A549 (cell line): ENCODE results near the gene TSPYL1. TPM values are rescaled to one million over a fixed set of nuclear protein-coding genes. Genes with fewer than 3 reads are reported as not detected.

Experiments used
- ATAC-seq, 2 experiments: fragments of 200-7000 bp in 1 of 2; fragments of >200 bp in 1 of 2; cut with Nextera tagmentation in 1 of 2; cut with Tn5 transposase in 1 of 2; 3 replicates each; pipeline versions ENCODE4 v1.8.0 to v1.9.1; 2018 to 2020; ENCODE audit warnings: mild to moderate bottlenecking in 1 of 2, moderate library complexity in 1 of 2
- CTCF ChIA-PET: fragments of 300-600 bp; sonication (Branson Sonifier 250); formaldehyde crosslinking; extraction: SDS; loops from one replicate; lab custom pipeline; 2021; ENCODE audit warnings: antibody characterized with exemption, inconsistent platforms; lab: Yijun Ruan, JAX
- POLR2A ChIA-PET: fragments of 350-600 bp; formaldehyde crosslinking; extraction: SDS; loops from one replicate; lab custom pipeline; 2021; ENCODE audit warnings: antibody characterized with exemption, inconsistent platforms; lab: Yijun Ruan, JAX
- DNase-seq, 2 experiments: peaks; one replicate each; pipeline versions ENCODE4 v3.0.0 to v3.0.0-alpha.2; 2011 to 2016; ENCODE audit warnings: low read depth in 1 of 2, low spot score in 1 of 2
- FAIRE-seq: peaks from 2 replicates; lab custom pipeline; 2011; peaks lifted over from hg19 to GRCh38; lab: Jason Lieb, UNC
- H3K27ac ChIP-seq, 2 experiments: fragments of >200 bp; sonication (Bioruptor Twin); formaldehyde crosslinking; 3 replicates each; pipeline ENCODE4 v1.5.1; 2016 to 2017
- H3K4me1 ChIP-seq: fragments of >200 bp; sonication (Bioruptor Twin); formaldehyde crosslinking; 3 replicates; pipeline ENCODE4 v1.6.1; 2016
- H3K4me2 ChIP-seq: fragments of >200 bp; sonication (Bioruptor Twin); formaldehyde crosslinking; 3 replicates; pipeline ENCODE4 v1.6.1; 2016
- H3K4me3 ChIP-seq: fragments of >200 bp; sonication (Bioruptor Twin); formaldehyde crosslinking; 3 replicates; pipeline ENCODE4 v1.5.1; 2016
- H3K9me3 ChIP-seq: fragments of >200 bp; sonication (Bioruptor Twin); formaldehyde crosslinking; 3 replicates; pipeline ENCODE4 v1.6.1; 2016
- ATOH8 ChIP-seq: fragments of 250-450 bp; sonication (Bioruptor Pico); IDR thresholded peaks from 2 replicates; pipeline ENCODE4 v1.5.0; 2020; ENCODE audit warnings: low read depth, mild to moderate bottlenecking, moderate library complexity
- BCL3 ChIP-seq: fragments of >200 bp; sonication (Bioruptor Twin); formaldehyde crosslinking; IDR thresholded peaks from 3 replicates; pipeline ENCODE4 v1.6.1; 2016
- CBX8 ChIP-seq: fragments of 200-600 bp; sonication (generic); IDR thresholded peaks from 2 replicates; pipeline ENCODE4 v1.6.1; 2016
- CEBPB ChIP-seq, 2 experiments: fragments of >200 bp in 1 of 2; sonication (Bioruptor Twin) in 1 of 2; formaldehyde crosslinking in 1 of 2; IDR thresholded peaks; 2 replicates each; pipeline ENCODE4 v1.6.1; 2012 to 2016
- CHD2 ChIP-seq: fragments of 150-350 bp; IDR thresholded peaks from 2 replicates; pipeline ENCODE4 v1.6.1; 2014; ENCODE audit warnings: low read length; ENCODE audit not compliant: partially characterized antibody
- CHD4 ChIP-seq: fragments of 200-600 bp; sonication (generic); IDR thresholded peaks from 2 replicates; pipeline ENCODE4 v1.6.1; 2016; ENCODE audit warnings: antibody characterized with exemption, mild to moderate bottlenecking, borderline replicate concordance
- E2F6 ChIP-seq: IDR thresholded peaks from 2 replicates; pipeline ENCODE4 v1.6.1; 2012; ENCODE audit warnings: low read depth, borderline replicate concordance
- EHMT2 ChIP-seq: fragments of 200-600 bp; sonication (generic); IDR thresholded peaks from 2 replicates; pipeline ENCODE4 v1.6.1; 2016; ENCODE audit warnings: antibody characterized with exemption, low read depth, mild to moderate bottlenecking, moderate library complexity
- ELK1 ChIP-seq: fragments of 150-350 bp; IDR thresholded peaks from 2 replicates; pipeline ENCODE4 v1.6.1; 2014; ENCODE audit warnings: low read depth, mild to moderate bottlenecking, low read length
- EP300 ChIP-seq, 2 experiments: fragments of >200 bp; sonication (Bioruptor Twin); formaldehyde crosslinking; IDR thresholded peaks; 2 replicates in 1 of 2; 3 replicates in 1 of 2; pipeline ENCODE4 v1.6.1; 2016 to 2017
- FOSB ChIP-seq: fragments of 250-450 bp; sonication (Bioruptor Pico); IDR thresholded peaks from 2 replicates; pipeline ENCODE4 v1.5.0; 2020; ENCODE audit warnings: mild to moderate bottlenecking, moderate library complexity
- FOSL2 ChIP-seq, 2 experiments: fragments of 450-650 bp in 1 of 2; fragments of >200 bp in 1 of 2; sonication (Bioruptor Twin) in 1 of 2; formaldehyde crosslinking; IDR thresholded peaks; 2 replicates each; pipeline versions ENCODE4 v1.5.0 to v1.6.1; 2016 to 2020; ENCODE audit warnings: mild to moderate bottlenecking in 1 of 2, moderate library complexity in 1 of 2
- FOXS1 ChIP-seq: fragments of 250-450 bp; sonication (Bioruptor Pico); IDR thresholded peaks from 2 replicates; pipeline ENCODE4 v1.5.0; 2020; ENCODE audit warnings: mild to moderate bottlenecking, moderate library complexity
- GATA3 ChIP-seq: IDR thresholded peaks from 2 replicates; pipeline ENCODE4 v1.6.1; 2012; ENCODE audit warnings: borderline replicate concordance
- HDAC2 ChIP-seq: fragments of 200-600 bp; sonication (generic); IDR thresholded peaks from 2 replicates; pipeline ENCODE4 v1.6.1; 2016
- HEYL ChIP-seq: fragments of 250-450 bp; sonication (Bioruptor Pico); IDR thresholded peaks from 2 replicates; pipeline ENCODE4 v1.8.0; 2021; ENCODE audit warnings: mild to moderate bottlenecking, moderate library complexity
- HOXA7 ChIP-seq: fragments of 250-450 bp; sonication (Bioruptor Pico); IDR thresholded peaks from 2 replicates; pipeline ENCODE4 v1.5.0; 2020; ENCODE audit warnings: mild to moderate bottlenecking, moderate library complexity
- HOXB13 ChIP-seq: fragments of 250-450 bp; sonication (Bioruptor Pico); IDR thresholded peaks from 2 replicates; pipeline ENCODE4 v1.5.0; 2020; ENCODE audit warnings: low read depth, mild to moderate bottlenecking, moderate library complexity
- MAZ ChIP-seq: fragments of 150-350 bp; IDR thresholded peaks from 2 replicates; pipeline ENCODE4 v1.6.1; 2014; ENCODE audit warnings: antibody characterized with exemption, low read depth, low read length, borderline replicate concordance
- MYC ChIP-seq: IDR thresholded peaks from 2 replicates; pipeline ENCODE4 v1.6.1; 2012; ENCODE audit warnings: mild to moderate bottlenecking, inconsistent platforms, low read length, improper control_type of control experiment, borderline replicate concordance
- NR3C1 ChIP-seq: fragments of >200 bp; sonication (Bioruptor Twin); formaldehyde crosslinking; IDR thresholded peaks from 3 replicates; pipeline ENCODE4 v1.6.1; 2017
- PHF8 ChIP-seq: fragments of 200-600 bp; sonication (generic); IDR thresholded peaks from 2 replicates; pipeline ENCODE4 v1.6.1; 2016; ENCODE audit warnings: low read depth, mild to moderate bottlenecking, antibody characterized with exemption, moderate library complexity, borderline replicate concordance
- POLR2A ChIP-seq: IDR thresholded peaks from 2 replicates; pipeline ENCODE4 v1.6.1; 2012; ENCODE audit warnings: mild to moderate bottlenecking, low read length
- RARB ChIP-seq: fragments of 250-450 bp; sonication (Bioruptor Pico); IDR thresholded peaks from 2 replicates; pipeline ENCODE4 v1.8.0; 2021; ENCODE audit warnings: mild to moderate bottlenecking, moderate library complexity
- RCOR1 ChIP-seq: fragments of 150-350 bp; IDR thresholded peaks from 2 replicates; pipeline ENCODE4 v1.6.1; 2014; ENCODE audit warnings: antibody characterized with exemption, low read length, low read depth
- RNF2 ChIP-seq: fragments of 200-600 bp; sonication (generic); IDR thresholded peaks from 2 replicates; pipeline ENCODE4 v1.6.1; 2016; ENCODE audit warnings: low read depth, mild to moderate bottlenecking, antibody characterized with exemption, moderate library complexity, borderline replicate concordance
- SREBF2 ChIP-seq: fragments of 450-650 bp; IDR thresholded peaks from 2 replicates; pipeline ENCODE4 v1.6.1; 2014; ENCODE audit warnings: mild to moderate bottlenecking, moderate library complexity
- ZC3H11A ChIP-seq: fragments of 450-650 bp; IDR thresholded peaks from 2 replicates; pipeline ENCODE4 v1.6.1; 2014; ENCODE audit warnings: antibody characterized with exemption, mild to moderate bottlenecking
- ZSCAN20 ChIP-seq: fragments of 250-450 bp; sonication (Bioruptor Pico); IDR thresholded peaks from 2 replicates; pipeline ENCODE4 v1.8.0; 2022; ENCODE audit warnings: mild to moderate bottlenecking, moderate library complexity
- WGBS: methylation state at CpG from one replicate; pipeline ENCODE4 v1.1.6; 2017; ENCODE audit errors: missing lambda C conversion rate; 5-methylcytosine and 5-hydroxymethylcytosine counted together
- polyA plus RNA-seq, 4 experiments: library from polyadenylated mRNA; depleted of rRNA in 3 of 4; stranded (reverse); fragments of >200 nt; fragmentation: RNase III in 1 of 4; extraction: RNeasy Plus Mini Kit Qiagen cat#74134 plus additional on column Dnase treatment in 1 of 4; gene quantifications; 2 replicates in 3 of 4; 3 replicates in 1 of 4; pipeline ENCODE4 v1.2.3, GENCODE V29; 2011 to 2017

TSPYL1 gene
- polyA plus RNA-seq, 2 of the 4 experiments (the other 2 are of a cell fraction) = 31.8 to 32.5 TPM

- CTCF ChIA-PET = no interaction called here
- ATAC-seq = no peak
- no peak overlapping the region for H3K4me2 ChIP-seq
Measured at GRCh38 chr6:116247285-116247684, 32.4 kb downstream of the TSPYL1 start.

GRCh38 chr6:116246089-116246488 lies 33.6 kb downstream of the TSPYL1 start:
- CTCF ChIA-PET = no interaction called here
- no peak overlapping the region for H3K4me3 ChIP-seq
- no peak overlapping the region for H3K27ac ChIP-seq
- DNase-seq = no peak
- FAIRE-seq = no peak
- no peak overlapping the region for H3K4me2 ChIP-seq
- H3K4me1 ChIP-seq = no peaks in the 10 kb centered on the region; the same call in 2 of the 3 replicates
- 88% methylated on average over 4 of the region's 4 CpGs for WGBS
- H3K9me3 ChIP-seq = no peaks in the 10 kb centered on the region
- TF ChIP-seq CEBPB (IDR thresholded peaks at IDR 0.05) (no peak), EHMT2 (no peak), CHD4 (no peak), ELK1 (no peak), EP300 (IDR thresholded peaks at IDR 0.05) (no peak), NR3C1 (no peak), GATA3 (no peak), ATOH8 (no peak), ZC3H11A (no peak), PHF8 (no peak), ZSCAN20 (CRISPR knock-in tag) (no peak), HEYL (CRISPR knock-in tag) (no peak), CHD2 (no peak), HOXA7 (no peak), FOSL2 (IDR thresholded peaks at IDR 0.05) (no peak), FOSL2 (CRISPR knock-in tag; IDR thresholded peaks at IDR 0.05) (no peak)
- POLR2A ChIA-PET = no interaction called here
- ATAC-seq = no peak

More at GRCh38 chr6:116247285-116247684, 32.4 kb downstream of the TSPYL1 start:
- H3K27ac ChIP-seq = no peak overlapping the region
- peaks cover under 1% of the 10 kb centered on the region; the same call in 1 of the 3 replicates for H3K4me1 ChIP-seq
- no peaks in the 10 kb centered on the region for H3K9me3 ChIP-seq
- DNase-seq (no peak), FAIRE-seq (no peak)
- POLR2A ChIA-PET = no interaction called here
- H3K4me3 ChIP-seq = no peak overlapping the region
- TF ChIP-seq CBX8 (no peak), HOXB13 (CRISPR knock-in tag) (no peak), E2F6 (no peak), MYC (no peak), MAZ (no peak), HDAC2 (no peak), POLR2A (no peak), EP300 (IDR thresholded peaks at IDR 0.05) (no peak), SREBF2 (no peak), FOSB (CRISPR knock-in tag) (no peak), RCOR1 (no peak), EHMT2 (no peak), RNF2 (no peak), BCL3 (no peak), FOXS1 (CRISPR knock-in tag) (no peak), RARB (no peak)
